Activated T-helper 1 cell treated with anti-CD3 and anti-CD28 coated beads, Interleukin-2, amount 50 U/mL, for 16 hours (primary cell): ENCODE measurements around the gene C19orf25.

Experiments used
- DNase-seq, 2 donors: peaks; one replicate each; pipeline ENCODE4 v3.0.0-alpha.2; 2020; ENCODE audit warnings: low read depth in 1 of 2, low spot score in 1 of 2

The C19orf25 gene

GRCh38 chr19:1433119-1434039 is 45.6 kb downstream of the C19orf25 start:
- no peak for DNase-seq

GRCh38 chr19:1432507-1432887 is 46.5 kb downstream of the C19orf25 start:
- no peak for DNase-seq

- DNase-seq = no peak
Observed at GRCh38 chr19:1431759-1432506, 47.1 kb downstream of the C19orf25 start.

- no peak for DNase-seq
Observed at GRCh38 chr19:1430246-1430645, 48.8 kb downstream of the C19orf25 start.

- no peak for DNase-seq
Observed at GRCh38 chr19:1429750-1430149, 49.3 kb downstream of the C19orf25 start.

- DNase-seq = no peak
Observed at GRCh38 chr19:1428738-1429391, 50.1 kb downstream of the C19orf25 start.

GRCh38 chr19:1427221-1427920 is 51.6 kb downstream of the C19orf25 start:
- no peak for DNase-seq

GRCh38 chr19:1426736-1427135 is 52.3 kb downstream of the C19orf25 start:
- DNase-seq = no peak

- DNase-seq = no peak
Observed at GRCh38 chr19:1425902-1426301, 53.1 kb downstream of the C19orf25 start.

- DNase-seq = no peak
Observed at GRCh38 chr19:1425102-1425837, 53.7 kb downstream of the C19orf25 start.

- DNase-seq = no peak
Observed at GRCh38 chr19:1424192-1424955, 54.6 kb downstream of the C19orf25 start.

- no peak for DNase-seq
Observed at GRCh38 chr19:1423436-1424191, 55.4 kb downstream of the C19orf25 start.
